ENCODE measurements around the gene PRKAG2.

The PRKAG2 gene

DNA sequence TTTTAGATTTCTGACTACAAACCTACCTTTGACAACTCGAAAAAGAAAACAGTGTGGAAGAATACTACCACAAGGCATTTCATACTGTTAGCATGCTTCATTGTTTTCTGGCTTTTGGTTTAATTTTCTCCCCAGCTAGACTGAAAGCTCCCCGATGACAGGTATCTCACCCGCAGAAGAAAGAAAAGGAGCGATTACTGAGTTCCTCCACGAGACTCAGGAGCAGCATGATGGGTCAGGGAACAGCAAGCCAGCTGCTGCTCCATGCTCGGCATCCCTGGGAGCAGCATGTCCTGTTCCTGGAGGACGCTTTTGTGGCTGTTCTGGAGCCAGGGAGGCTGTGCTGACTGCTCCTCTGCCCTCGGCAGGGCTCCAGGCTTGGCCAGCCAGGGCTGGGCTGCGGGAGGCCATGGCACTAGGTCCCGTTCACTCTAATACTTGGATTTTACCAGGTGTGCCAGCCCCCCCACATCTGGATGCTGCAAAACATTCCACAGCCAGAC is 133.4 kb downstream of the PRKAG2 start:
- DNase-seq: peak in 6 of 14 donors; percentile 23 to 58 (median 37)

DNA sequence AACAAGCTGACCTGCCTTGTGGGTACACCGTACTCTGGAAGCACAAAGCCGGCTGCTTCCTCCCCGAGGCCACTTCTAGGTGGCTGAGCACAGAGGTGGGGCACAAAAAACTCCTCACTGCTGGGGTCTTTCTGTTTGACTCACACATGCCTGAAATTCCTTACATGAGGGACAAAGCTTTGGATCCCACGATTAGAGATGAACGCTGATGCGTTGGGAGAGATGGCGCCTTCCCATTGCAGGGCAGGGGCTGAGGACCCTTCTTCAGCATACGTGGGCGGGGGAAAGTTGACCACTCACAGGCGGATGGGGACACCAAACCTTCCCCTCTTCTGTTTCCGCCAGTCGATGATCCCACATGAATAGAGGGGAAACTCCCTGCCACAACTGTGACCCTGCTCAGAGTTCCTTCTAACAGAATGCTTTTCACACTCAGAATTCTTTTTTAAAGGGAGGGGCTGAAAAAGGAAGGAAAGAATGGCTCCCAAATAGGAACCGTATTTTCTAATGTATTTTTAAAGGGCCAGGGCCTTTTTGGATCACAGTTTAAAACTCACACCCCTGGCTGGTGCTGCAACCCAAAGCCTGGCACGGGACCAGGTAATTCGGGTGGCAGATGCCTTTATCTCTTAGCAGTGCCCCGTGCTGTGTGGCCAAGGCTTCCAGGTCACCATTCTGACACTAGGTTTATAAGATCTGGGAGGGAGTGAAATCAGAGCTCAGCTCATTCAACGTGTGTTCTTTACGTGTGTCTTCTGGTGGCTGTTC is 134.0 kb downstream of the PRKAG2 start:
- DNase-seq: peak in 1 of 14 donors; percentile 36

DNA sequence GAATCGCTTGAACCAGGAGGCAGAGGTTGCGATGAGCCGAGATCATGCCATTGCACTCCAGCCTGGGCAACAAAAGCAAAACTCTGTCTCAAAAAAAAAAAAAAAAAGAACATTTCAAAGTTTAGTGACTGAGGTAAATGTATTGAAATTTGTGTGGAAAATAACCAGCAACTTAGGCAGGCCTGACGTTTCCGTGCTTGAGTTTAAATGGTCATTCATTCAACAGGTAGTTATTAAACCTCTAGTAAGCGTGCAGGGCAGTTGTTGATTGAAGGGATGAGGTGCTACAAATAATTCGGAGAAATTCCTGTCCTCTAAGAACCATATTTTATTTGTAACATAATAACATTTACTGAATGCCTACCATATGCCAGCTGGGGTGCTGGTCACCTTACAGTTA is 135.3 kb downstream of the PRKAG2 start:
- no peak for DNase-seq

DNA sequence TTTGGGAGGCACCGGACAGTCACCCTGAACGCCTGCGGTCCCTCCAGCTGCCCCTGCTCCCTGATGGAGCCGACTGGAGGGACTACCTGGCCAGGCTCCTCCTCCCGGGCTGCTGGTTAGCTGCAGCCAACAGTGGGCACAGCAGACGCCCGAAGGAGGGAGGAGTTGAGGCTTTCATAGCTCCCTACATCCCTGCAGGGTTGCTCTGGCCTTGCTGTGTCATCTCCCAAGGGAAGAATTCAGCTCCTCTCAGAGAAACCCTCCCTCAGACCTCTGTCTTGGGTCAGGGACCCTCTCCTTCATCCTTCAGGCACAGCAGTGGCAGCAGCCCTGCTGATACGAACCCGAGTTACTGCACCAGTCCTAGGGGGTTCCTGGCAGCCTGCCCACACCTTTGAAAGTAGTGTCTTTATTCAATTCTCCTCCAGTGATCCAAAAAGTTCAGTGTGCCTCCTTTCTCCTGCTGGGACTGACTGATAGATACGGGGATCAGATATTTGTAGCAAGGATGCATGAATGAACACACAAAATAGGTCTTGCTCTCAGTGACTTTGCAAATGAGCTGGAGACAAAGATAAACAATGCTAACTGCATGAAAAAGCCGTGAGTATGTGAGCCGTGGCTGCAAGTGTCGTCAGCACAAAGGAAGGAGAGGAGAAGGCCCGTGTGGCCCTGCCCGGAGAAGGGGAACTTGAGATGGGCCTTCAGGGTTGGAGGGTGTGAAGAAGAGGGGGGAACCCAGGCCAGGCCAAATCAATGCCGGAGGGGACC is 136.6 kb downstream of the PRKAG2 start:
- no peak for DNase-seq

DNA sequence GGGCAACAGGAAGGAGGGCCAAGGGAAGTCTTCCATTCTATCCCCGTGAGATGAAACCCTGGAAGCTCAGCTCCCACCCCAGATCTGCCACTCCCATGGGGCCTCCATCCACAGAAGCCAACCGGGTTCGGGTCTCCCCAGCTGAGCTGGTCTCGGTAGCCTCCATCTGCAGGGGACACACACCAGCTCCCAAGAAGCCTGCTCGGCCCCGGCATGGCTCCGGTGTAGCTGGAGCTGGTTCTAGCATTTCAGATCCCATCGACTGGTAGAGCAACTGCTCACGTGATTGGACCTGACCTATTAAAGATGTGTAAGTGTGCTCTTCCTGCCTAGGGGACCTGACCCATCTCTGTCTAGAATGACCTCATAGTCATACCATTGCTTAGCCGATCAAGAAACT is 138.0 kb downstream of the PRKAG2 start:
- DNase-seq: no peak

DNA sequence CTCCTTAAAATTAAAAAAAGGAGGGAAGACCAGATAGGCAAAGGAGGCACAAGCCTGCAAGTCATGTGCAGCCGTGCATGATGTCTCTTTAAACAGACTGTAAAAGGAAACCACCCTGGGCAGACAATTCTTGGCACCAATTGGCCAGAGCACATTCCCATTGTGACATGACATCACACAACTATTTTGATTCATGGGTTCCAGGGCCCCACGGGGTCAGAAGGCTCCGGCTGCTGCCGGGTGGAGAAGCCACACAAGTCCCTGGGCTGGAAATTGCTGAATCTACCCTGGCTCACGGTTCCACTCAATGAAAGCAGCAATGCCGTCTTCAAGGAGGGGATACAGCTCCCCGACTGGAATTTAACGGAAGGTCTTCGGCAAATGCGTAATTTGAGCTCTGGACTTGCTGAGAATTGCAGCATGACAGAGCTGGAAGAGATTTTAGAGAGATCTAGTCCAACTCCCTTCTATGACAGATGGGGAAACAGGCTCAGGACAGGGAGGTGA is 140.5 kb downstream of the PRKAG2 start:
- peak in 1 of 14 donors; percentile 54 for DNase-seq

DNA sequence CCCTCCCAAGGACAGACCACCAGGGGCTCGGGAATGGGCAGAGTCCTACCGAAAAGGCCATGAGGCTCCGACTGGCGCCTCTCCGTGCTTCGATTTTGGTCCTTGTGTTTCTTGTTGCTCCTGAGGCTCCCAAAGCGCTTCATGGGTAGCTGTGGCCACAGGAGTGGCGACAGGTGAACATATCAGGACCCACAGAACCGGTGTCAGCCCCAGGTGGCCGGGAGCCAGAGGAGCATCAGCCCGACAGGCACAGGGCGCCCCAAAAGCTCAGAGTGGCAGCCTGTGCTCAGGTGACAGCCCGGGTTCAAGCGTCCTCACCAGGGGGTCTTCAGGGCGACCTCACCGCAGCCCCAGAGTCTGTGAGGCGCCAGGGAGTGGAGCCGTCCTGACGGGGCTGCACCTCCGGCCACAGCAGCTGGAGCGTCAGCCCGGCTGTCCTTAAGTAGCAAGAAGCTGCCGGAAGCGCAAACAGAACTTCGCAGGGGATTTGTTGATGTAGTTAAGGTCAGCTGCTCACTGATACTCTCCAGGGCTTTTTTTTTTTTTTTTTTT is 141.0 kb downstream of the PRKAG2 start:
- no peak for DNase-seq

DNA sequence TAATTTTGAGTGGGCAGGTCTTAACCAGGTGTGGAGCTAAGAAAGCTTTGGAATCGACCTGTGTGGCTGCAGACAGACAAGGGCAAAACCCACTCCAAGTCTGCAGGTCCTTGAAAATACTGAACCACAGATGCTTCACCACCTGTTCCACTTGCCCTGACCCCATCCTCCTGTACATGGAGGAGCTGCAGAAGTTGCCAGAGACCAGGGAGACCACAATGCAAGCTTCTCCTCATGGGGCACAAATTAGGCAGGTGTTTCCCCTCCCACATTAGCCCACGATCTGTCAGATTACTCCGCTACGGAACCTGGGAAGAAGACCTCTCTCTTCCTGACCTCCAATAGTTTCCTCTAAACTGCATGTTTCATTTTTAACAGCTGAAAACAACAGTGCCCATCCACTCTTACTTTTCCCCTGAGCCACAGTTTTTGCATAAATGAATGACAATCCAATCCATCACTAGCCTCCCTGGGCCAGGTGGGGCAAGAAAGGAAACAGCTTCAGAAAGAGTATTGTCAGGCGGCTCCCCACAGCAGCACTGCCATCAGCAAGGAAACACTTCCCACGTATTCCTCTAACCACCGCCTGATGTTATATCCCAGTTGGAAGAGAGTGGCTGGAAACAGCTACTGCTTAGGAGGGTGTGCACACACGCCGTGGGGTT is 141.6 kb downstream of the PRKAG2 start:
- DNase-seq: no peak

DNA sequence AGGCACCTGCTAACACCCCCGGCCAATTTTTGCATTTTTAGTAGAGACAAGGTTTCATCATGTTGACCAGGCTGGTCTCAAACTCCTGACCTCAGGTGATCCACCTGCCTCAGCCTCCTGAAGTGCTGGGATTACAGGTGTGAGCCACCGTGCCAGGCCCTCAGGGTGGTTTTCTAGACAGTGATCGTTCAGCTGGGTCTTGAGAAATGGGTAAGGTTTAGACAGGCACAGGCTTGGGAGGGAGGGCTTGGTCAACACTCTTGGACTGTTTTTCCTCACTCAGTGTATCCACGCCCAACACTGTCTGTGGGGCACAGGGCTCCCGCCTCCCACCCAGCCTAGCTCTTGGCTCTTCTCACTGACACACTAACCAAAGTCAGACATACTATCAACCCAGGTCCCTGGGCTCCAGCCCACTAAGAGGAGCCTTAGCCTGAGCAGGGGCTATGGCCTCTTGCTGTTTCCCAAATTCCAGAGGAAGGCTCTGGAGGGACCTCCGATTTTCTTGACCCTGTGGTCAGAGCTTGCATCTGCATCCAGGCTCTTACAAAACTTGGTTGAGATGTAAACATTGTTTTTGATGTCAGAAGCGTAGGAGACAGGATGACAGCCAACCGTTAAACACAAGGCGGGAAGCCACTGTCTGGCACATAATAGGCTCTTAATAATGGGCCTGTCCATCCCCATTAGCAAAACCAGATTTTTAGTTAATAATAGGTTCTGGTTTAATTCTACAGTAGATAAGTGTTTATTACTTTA is 143.9 kb downstream of the PRKAG2 start:
- no peak for DNase-seq

DNA sequence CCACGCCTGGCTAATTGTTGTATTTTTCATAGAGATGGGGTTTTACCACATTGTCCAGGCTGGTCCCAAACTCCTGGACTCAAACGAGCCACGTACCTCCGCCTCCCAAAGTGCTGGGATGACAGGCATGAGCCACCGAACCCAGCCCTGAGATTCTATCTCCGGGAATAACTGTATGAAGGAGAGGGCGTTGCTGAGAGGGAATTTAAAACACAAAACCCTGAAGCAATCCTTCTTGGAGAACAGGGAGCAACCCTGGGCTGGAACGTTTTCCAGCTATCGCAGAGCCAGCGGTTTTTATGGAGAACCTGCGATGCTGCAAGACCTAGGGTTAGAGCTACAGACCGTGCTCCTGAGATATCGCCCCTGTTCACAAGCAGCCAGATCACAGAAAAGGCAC is 144.6 kb downstream of the PRKAG2 start:
- DNase-seq: no peak

DNA sequence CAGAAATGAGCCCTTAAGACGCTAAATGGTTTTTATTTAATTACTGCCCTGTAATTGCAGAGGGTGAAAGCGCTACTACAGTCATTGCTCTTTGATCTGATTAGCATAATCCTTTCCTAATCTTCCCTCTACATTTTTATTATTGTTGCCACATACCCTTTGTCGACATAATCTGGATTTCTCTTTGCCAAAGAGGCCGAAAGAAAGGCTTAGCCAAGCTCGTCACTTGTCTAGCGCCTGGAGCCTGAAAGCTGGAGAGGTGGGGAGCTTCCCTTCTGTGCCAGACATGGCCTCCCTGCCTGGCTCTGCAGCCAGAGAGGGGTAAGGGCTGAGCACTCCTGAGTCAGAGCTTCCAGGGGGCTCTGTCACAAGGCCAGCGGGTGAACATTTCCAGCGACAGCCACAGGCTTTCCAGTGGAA is 145.9 kb downstream of the PRKAG2 start:
- DNase-seq: peak in 1 of 14 donors; percentile 25

DNA sequence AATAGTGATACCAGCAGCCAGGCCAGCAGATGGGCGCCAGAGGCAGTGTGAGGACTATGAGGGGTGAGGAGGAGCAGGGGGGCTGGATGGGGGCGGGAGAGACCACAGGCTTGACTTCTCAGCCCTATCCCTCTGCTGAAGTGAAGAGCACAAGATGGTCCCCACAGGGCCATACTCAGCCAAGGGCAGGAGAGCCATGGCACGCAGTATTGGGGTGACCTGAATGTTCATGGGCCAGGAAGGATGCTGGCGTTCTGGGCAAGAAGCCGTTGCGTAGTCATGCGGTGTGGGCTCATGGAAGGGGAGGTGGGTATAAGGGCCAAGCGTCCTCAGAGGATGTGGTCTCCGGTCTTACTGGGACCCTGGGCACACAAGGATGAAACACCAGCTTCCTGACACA is 146.3 kb downstream of the PRKAG2 start:
- DNase-seq: no peak

DNA sequence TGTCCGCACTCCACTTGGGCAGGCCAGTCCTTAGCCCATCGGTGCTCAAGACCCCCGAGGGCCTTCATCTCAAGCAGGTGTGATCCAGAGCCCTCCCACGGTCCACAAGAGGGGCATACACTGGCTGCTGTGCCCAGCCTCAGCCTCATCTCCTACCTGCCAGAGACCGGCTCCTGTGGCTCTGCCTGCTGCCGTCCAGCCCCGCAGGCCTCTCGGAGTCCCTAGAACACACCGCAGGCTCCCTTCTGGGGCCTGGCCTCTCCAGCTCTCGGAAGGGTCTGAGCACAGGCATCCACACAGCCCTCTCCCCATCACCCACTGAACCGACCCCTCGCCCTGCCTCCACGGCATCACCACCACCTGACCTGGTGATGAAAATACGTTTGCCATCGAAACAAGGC is 147.4 kb downstream of the PRKAG2 start:
- no peak for DNase-seq

DNA sequence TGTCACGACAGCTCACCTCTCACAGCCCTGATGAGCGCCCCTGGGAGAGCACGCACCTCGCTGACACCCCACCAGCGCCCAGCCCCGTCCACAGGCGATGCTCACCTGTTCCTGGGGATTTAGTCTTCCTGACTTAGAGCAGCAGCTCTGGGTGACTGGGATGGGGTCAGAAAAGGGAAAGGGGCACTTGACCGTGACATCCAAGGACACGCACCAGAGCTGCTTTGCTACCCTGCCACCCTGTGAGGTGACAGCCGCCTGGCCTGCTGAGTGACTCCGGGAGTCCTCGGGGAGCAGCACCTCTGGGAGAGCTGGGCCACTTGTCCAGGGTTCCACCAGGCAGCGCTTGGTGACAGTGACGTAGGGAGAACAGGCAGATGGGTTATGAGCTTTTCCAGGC is 148.2 kb downstream of the PRKAG2 start:
- no peak for DNase-seq

DNA sequence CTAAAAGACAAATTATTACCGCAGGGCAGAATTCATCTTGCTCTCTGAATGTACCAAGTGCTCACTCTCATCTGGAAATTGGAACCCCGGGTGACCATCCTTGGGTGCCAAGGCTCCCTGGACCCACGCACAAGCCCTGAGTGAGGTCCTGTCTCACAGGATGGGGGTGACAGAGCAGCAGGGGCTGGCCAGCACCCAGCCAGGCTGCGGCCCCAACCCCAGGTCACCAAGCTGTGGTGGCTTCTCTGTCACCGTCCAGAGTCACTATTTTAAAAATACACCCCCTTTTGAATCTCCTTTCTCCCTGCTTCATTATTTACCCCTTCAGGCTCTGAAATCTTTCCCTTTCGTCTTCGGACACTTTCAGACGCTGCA is 148.6 kb downstream of the PRKAG2 start:
- no peak for DNase-seq

DNA sequence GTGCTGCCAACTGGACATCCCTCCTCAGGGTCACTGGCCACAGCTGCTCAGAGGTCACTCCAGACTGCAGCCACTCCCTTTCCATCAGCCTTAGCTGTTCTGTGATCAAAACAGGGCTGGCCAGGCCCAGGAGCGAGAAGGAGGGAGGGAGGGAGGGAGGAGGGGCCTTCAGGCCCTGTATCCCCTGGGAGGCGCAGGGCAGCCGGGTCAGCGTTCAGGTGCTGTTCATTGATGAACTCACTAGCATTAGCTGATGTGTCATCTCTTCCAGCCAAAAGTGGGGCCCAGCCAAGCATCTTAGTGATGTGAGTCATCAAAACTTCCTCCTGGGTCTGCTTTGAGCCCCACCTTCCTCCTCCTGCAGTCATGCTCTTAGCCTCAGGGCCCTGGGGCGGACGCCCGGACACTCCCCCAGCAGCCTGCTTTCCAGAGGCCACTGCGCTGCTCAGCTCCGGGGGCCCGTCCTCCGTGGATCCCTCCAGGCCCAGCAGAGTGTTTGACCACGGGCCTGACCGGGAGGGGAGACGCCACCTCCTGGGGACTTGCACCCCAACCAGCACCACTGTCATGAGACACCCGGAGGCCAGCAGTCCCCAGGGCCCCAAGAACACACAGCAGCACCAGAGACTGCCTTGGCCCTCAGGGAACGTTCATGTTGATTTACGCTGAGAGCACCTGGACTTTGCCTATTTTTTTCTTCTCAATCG is 149.2 kb downstream of the PRKAG2 start:
- peak in 1 of 14 donors; percentile 34 for DNase-seq

DNA sequence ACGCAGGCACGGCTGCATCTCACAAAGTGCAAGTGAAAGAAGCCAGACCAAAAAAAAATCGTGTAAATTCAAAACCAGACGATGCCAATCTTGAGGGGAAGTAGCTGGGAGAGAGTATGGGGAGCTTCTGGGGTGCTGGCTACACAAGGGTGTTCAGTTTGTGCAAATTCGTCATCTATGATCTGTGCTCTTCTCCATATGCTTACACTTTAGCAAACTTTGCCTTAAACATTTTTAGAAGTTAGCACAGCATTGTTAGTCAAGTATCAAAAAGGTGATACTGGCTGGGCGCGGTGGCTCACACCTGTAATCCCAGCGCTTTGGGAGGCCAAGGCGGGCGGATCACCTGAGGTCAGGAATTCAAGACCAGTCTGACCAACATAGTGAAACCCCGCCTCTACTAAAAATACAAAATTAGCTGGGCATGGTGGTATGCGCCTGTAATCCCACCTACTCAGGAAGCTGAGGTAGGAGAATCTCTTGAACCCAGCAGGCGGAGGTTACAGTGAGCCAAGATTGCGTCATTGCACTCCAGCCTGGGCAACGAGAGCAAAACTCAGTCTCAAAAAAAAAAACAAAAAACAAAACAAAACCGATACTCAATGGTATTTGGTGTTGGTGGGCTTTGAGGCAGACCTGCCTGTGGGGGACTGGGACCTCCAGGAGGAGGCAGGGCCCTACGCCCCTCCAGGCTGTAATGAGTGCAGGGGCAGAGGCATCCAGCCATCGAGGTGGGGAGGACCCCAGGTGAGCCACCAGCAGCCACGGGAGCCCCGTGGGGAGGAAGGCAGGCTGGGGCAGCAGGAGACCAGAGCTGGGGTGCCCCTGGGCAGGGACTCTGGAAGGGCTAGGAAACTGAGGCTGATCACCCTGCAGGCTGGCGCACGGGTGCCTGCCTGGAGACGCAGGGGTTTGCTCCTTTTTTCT is 150.0 kb downstream of the PRKAG2 start:
- DNase-seq: no peak

DNA sequence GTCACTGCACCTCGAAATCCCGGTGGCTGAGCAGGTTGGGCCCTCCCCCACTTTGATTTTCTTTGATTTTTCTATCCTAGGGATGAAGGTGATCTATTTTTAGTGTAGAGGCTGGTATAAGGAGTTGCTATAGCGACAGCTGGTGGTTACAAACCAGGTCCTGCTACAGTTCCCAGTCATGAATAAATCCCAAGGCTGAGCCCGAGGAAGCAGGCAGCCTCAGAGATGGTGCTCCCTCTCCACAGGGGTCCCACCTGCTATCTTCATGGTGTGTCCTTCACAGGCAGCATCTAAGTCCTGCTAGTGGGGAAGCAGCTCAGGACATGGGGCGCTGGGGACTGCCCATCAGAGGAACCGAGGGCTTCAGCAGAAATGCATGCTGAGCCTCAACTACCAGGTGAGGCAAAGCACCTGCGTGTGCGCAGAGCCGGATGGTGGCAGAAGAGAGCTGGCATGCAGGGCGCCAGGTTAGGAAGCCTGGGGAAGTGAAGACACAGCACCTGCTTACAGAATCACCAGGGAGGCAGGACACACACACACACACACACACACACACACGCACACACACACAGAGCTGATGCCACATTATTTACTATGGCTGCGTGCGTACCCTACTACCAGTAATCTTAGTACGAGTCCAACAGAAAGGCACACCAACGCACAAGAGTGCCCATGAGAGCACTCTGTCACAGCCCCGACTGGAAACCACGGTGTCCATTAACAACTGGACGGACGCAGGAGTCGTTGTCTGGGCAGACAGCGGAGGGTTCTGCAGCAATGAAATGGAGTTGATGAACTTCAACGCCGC is 150.9 kb downstream of the PRKAG2 start:
- peak in 1 of 14 donors; percentile 80 for DNase-seq

DNA sequence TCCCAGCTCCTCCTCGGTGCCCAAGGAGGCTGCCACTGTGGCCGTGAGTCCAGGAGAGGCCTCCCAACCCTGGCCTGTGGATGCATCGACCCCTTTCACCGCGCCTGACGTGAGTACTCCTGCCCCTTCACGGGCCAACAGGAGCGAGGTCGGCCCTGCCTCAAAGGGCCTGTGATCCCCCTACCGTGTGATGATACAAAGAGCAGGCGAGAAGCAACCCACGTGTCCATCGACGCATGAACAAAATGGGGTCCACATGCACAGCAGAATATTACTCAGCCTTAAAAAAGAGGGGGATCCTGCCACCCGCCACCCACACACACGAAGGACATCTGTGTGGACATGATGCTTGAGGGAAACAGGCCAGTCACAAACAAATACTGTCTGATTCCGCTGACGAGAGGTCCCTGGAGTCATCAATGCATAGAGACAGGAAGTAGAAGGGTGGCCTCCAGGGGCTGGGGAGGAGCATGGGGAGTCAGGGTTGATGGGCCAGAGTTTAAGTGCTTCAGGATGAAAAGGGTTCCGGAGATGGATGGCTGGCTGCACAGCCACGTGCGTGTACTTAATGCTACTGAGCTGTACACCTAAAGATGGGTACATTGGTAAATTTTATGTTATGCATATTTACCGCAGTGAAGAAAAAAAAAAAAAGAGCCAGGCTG is 151.9 kb downstream of the PRKAG2 start:
- DNase-seq: no peak
